Stimulated activated CD4-positive, alpha-beta T cell treated with anti-CD3 and anti-CD28 coated beads, Interleukin-2, amount 100 ng/mL, for 48 hours (primary cell): ENCODE results near the gene PFKL.

Experiments used
- DNase-seq, 2 donors: peaks; one replicate each; pipeline ENCODE4 v3.0.0-alpha.2; 2020

Gene PFKL

DNA sequence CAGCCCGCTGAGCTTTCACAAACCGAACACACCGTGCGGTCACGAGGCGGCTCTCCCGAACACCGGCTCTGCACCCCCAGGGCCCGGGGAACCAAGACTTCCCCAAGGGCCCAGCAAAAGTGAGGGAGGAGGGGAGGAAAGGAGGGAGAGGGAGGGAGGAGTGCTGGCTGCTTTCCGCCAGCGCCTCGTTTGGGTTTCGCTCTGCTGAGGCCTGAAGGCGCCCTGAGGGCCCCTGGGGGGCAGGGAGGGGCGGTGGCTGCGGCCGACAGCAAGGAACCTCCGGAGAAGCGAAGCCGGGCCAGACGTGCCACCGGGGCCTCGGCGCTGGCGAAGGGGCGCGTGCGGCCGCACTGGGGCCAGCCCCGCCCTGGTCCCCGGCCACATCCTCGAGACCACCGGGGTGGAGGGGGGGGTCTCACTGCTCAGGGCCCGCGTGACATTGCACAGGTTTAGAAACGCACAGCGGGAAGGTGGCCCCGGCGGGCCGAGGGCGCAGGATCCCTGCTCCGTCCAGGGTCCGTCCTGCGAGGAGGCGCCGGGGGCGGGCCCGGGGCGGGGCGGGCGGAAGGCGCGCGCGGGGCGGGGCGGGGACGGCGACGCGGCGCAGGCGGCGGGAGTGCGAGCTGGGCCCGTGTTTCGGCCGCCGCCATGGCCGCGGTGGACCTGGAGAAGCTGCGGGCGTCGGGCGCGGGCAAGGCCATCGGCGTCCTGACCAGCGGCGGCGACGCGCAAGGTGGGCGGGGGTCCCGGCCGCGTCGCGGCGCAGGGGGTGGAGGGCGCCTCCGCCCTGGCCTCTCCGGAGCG, at the start of gene PFKL:
Gene PFKL, plus strand, starts transcription at position 596 of the 804 bp plus-strand sequence. Its CDS starts 53 bp downstream, at position 649.
- peak; percentile 63 to 68 for DNase-seq

GRCh38 chr21:44253832-44254710, 45.8 kb upstream of the PFKL start:
- no peak for DNase-seq

DNA sequence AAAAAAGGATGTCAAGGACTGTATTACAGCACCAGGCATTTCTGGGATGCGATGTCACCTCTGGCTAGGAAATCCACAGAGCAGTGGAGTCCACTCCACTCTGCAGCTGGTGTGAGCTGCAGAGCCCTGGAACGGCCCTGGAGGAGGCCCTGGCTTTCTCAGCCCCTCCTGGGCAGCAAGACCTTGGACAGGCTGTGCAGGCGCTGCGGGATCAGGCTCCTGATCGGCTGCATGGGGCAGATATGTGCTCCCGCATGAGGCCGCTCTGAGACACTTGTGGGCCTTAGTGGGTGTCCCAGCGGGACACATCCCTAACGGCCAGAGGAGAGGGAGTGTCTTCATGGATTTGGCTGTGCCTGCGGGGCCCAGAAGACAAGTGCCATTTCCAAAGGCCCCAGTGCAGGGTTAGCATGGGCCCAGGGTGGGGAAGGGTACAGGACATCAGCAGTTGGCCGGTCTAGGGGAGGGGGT, 44.3 kb upstream of the PFKL start:
- no peak for DNase-seq

GRCh38 chr21:44258056-44258725, 41.7 kb upstream of the PFKL start:
- no peak for DNase-seq

DNA sequence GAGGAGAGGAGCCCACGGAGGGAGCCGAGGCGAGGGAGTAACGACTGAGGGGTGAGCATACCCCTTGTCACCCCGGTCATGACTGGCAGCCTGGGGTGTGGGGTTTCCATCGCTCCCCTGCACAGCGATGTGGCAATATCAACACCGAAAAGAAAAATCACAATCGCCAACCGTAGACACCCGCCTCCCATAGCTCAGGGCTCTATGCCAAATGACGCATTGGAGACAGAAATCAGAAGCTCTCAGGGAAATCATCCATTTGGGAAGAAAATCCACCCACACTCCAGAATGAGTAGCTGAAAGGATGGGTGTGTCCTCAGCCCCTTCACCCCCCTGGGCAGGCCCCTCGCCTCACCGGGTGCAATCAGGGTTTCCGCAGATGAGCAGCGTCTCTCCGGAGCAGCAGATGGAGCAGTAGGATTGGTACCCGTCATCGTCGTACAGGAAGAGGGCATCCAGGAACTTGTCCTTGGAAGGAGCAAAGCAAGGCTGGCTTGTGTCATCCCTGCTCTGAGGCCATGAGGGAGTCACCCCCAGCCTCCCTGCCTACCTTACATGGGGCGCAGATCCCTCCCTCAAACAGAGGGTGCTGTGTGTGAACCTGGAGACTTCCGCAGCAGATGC, 40.7 kb upstream of the PFKL start:
- no peak for DNase-seq

DNA sequence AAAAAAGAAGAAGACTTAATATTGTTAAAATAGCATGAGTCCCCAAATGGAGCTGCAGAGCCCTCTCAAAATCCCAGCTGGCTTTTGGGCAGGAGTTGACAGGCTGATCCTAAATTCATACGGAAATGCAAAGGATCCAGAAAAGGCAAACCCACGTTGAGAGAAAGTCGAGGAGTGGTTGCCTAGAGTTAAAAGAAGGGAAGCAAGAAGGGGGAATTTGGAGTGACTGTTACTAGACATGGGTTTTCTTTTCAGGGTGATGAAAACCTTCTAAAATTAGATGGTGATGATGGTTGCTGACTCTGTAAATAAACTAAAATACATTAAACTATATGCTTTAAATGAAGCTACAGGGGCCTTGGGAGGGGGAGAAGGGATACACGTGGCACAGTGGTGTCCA, 39.8 kb upstream of the PFKL start:
- no peak for DNase-seq

DNA sequence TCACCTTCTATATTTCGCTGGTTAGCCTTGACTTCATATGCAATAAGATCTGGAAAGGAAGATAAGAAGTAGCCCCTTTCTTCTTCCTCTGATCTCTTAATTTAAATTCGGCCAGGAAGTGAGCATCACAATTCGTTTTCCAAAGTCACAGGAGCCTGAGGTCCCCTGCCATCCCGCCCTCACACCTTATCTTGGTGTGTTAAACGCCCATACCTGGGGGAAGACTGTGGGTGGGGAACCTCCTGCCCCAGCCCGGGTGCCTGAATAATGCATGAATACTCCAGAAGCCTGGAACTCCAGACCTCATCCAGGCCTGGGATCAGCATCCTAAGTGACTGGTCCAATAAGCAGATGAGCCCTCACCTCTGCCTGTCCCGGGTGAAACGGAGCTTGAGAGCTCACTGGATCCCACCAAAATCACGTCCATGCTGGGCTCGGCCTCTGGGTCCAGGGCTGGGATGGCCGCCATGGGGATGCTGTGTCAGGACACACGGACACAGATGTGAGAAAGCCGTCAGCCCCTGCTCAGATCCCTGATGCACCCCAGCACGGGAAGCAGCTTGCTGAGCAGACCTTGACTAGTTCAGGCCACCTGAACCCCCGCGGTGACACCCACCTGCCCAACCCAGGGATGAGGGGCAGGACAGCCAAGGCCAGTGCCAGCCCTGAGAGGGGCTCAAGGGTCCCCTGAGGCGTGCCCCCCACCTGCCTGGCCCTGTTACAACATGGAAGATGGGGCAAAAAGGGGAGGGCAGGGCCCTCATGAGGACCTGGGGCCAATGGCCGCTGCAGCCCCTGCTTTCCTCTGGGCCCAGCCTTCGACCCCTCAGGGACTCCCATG, 38.8 kb upstream of the PFKL start:
- no peak for DNase-seq

- no peak for DNase-seq
Observed at GRCh38 chr21:44261675-44262295, 38.1 kb upstream of the PFKL start, which contains the start of gene DNMT3L. TSS of gene DNMT3L (minus strand) at chr21:44261897. CDS start at chr21:44261259, 638 bp downstream.

DNA sequence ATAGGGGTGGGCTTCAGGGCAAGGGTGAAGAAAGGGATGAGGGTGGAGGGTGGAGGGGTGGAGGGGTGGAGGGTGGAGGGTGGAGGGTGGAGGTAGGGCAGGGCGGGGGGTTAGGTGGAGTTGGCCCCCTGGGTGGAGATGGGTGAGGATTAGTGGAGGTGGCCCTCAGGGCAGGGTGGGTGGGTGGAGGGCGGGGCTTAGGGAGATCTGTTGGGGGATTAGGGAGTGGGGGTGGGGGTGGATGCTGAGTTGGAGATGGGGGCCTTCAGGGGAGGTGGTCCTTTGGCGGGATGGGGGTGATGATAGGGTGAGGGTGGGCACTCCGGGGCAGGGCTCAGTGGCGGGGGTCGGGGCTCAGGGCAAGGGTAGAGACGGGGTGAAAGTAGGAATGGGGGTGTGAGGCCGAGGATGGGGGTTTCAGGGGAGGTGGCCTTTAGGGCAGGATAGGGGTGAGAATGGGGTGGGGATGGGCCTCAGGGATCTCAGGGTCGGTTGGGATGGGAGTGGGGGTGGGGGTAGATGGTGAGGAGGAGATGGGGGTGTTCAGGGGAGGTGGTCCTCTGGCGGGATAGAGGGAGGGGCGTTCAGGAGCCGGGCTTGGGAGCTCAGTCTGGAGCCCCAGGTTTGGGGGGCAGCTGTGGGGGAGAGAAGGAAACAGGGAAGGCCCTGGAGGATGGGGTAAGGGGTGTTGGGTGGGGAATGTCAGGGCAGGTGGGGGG, 37.4 kb upstream of the PFKL start:
- no peak for DNase-seq

GRCh38 chr21:44263221-44263760, 36.6 kb upstream of the PFKL start:
- no peak for DNase-seq

DNA sequence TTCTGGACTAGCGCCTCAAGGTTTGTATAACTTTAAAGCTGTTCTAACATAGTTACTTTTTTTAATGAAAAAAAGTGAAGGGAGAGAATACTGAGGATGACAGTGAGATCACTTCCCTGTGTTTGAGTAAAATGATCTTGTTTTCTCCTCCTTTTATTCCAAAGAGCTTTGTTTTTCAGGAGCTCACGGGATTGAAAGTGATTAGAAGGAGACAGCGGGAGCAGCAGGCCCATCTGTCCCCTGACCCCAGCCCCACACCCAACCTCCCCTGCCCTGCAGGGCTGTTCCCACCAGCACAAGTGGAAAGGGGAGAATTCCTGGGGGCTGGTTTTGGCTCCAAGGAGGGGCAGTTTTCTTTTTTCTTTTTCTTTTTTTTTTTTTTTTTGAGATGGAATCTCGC, 36.1 kb upstream of the PFKL start:
- no peak for DNase-seq

- DNase-seq, result no peak
Observed at GRCh38 chr21:44265734-44266270, 34.1 kb upstream of the PFKL start.

DNA sequence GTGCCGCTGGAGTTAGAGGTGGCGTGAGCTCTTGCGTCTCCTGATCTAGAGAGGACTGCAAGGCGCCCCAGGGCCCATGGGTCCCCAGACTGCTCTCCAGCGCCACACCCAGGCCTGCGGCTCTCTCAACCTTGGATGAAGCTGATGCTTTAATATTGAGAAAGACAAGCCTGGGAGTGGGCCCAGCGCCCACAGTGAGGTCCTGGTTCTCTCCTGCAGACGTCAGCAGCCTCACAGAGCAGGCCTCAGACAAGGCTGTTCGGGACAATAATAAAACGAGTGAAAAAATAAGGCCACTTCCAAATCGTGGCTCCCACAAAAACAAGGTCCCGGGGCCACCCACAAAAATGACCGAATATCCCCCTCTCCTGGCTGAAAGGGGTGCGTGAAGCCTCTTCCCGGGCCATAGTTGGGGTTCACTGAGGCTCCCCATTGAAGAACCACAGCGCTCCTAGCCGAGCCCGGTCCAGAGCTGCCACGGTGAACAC, 32.2 kb upstream of the PFKL start:
- no peak for DNase-seq

DNA sequence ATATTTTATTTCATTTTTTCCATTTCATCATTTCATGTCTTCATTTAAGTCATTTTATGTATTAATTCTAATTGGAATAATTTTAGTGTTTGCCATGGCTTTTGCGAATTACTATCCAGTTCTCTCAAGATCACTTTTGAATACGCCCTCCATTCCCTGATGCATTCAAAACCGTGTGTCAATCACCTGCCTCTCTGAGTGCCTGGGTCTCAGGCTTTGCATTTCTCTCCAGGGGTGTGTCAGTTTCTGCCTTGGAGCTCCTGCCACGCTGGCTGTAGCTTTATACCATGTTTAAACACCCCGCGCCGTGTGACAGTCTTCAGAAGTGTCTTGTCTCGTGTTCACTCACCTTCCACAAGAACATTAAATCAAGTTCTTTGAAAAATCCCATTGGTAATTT, 30.8 kb upstream of the PFKL start:
- DNase-seq, result no peak

GRCh38 chr21:44271558-44272283, 28.1 kb upstream of the PFKL start:
- DNase-seq, result no peak

- DNase-seq, result no peak
Observed at GRCh38 chr21:44272284-44272858, 27.5 kb upstream of the PFKL start.

DNA sequence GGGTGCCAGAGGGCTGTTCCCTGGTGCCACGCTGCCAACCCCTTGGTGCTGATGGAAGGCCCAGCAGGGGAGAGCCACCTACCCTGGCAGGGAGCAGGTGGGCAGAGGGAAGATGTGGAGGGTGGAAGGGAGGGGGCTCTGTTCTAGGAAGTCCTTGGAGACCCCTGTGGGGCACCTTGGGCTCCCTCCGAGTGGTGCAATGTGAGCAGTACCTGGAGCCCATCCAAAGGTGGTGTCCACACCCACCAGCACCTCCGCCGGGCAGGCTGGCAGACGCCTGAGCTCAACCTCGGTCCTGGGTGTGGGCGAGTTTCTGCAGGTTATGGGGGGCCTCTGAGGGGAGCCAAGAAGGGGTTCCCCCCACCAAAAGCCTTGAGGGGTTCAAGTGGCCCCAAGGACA, 26.8 kb upstream of the PFKL start:
- DNase-seq, result no peak

GRCh38 chr21:44275041-44275440, 24.8 kb upstream of the PFKL start:
- DNase-seq, result no peak
